HepG2 (cell line): Measurements from ENCODE around the gene ATF1. TPM values are rescaled to one million over a fixed set of nuclear protein-coding genes. Genes with fewer than 3 reads are reported as not detected.

Experiments used
- CC2D1A ChIP-seq: sonication (generic); formaldehyde crosslinking; IDR thresholded peaks from 2 replicates; pipeline ENCODE4 v1.8.1; 2023; ENCODE audit warnings: mild to moderate bottlenecking, missing genetic modification reagents
- CEBPB ChIP-seq: IDR thresholded peaks from 2 replicates; pipeline ENCODE4 v1.6.1; 2011; ENCODE audit warnings: low read depth, low read length, improper control_type of control experiment, borderline replicate concordance
- FOXM1 ChIP-seq: sonication (generic); formaldehyde crosslinking; IDR thresholded peaks from 2 replicates; pipeline ENCODE4 v1.5.0; 2020; ENCODE audit warnings: missing genetic modification reagents
- HMGXB4 ChIP-seq, 2 experiments: sonication (generic) in 1 of 2; formaldehyde crosslinking in 1 of 2; IDR thresholded peaks; 2 replicates each; pipeline versions ENCODE4 v1.4.0 to v1.6.1; 2018 to 2020; ENCODE audit warnings: missing genetic modification reagents in 2 of 2, borderline replicate concordance in 1 of 2, low read depth in 1 of 2, mild to moderate bottlenecking in 1 of 2, missing biosample characterization in 1 of 2
- HNF4G ChIP-seq, 2 experiments: sonication (generic) in 1 of 2; formaldehyde crosslinking in 1 of 2; IDR thresholded peaks; 2 replicates each; pipeline versions ENCODE4 v1.4.0 to v1.6.1; 2011 to 2020; ENCODE audit warnings: borderline replicate concordance in 2 of 2, low read depth in 2 of 2, mild to moderate bottlenecking in 2 of 2, low read length in 1 of 2, missing genetic modification reagents in 1 of 2, moderate library complexity in 1 of 2
- IKZF4 ChIP-seq: sonication (generic); formaldehyde crosslinking; IDR thresholded peaks from 2 replicates; pipeline ENCODE4 v1.5.1; 2020; ENCODE audit warnings: borderline replicate concordance, mild to moderate bottlenecking, low read depth, missing genetic modification reagents; ENCODE audit errors: not compliant biosample characterization
- MYPOP ChIP-seq: sonication (generic); formaldehyde crosslinking; IDR thresholded peaks from 2 replicates; pipeline ENCODE4 v1.8.1; 2023; ENCODE audit warnings: mild to moderate bottlenecking, moderate library complexity, missing genetic modification reagents
- REL ChIP-seq: sonication (generic); formaldehyde crosslinking; conservative IDR thresholded peaks from 2 replicates; pipeline ENCODE4 v1.8.0; 2022; ENCODE audit warnings: mild to moderate bottlenecking, missing genetic modification reagents, moderate library complexity
- ZBTB33 ChIP-seq: sonication (generic); formaldehyde crosslinking; IDR thresholded peaks from 2 replicates; pipeline ENCODE4 v1.4.0; 2020; ENCODE audit warnings: missing genetic modification reagents
- ZNF598 ChIP-seq: sonication (generic); formaldehyde crosslinking; IDR thresholded peaks from 2 replicates; pipeline ENCODE4 v1.5.1; 2020; ENCODE audit warnings: mild to moderate bottlenecking, missing genetic modification reagents, borderline replicate concordance
- ZNF780A ChIP-seq: sonication (generic); formaldehyde crosslinking; IDR thresholded peaks from 2 replicates; pipeline ENCODE4 v1.8.0; 2022; ENCODE audit warnings: mild to moderate bottlenecking, missing genetic modification reagents, moderate library complexity
- polyA plus RNA-seq, 8 experiments: library from polyadenylated mRNA; depleted of rRNA in 3 of 8; stranded (reverse) in 7 of 8; unstranded in 1 of 8; fragments of >200 nt; fragmentation: Illumina TruSeq in 4 of 8; extraction: Trizol in 4 of 8; gene quantifications; 2 replicates each; pipeline versions ENCODE4 v1.2.1 to v1.2.3, GENCODE V29; 2011 to 2016; ENCODE audit warnings: low read depth in 4 of 8, missing spikeins in 1 of 8, mixed read lengths in 1 of 8; ENCODE audit not compliant: insufficient read depth in 1 of 8
- total RNA-seq, 5 experiments: library from RNA; depleted of rRNA; stranded (reverse); fragments of >200 nt; fragmentation: Illumina TruSeq; extraction: Trizol; gene quantifications; 2 replicates each; pipeline ENCODE4 v1.2.3, GENCODE V29; 2016; ENCODE audit warnings: low read depth in 1 of 5
- TF ChIP-seq, protein P1 (sequence below): sonication (generic); formaldehyde crosslinking; IDR thresholded peaks from 2 replicates; pipeline ENCODE4 v1.4.0; 2020; ENCODE audit warnings: mild to moderate bottlenecking, missing genetic modification reagents
- TF ChIP-seq, protein P2 (sequence below): sonication (generic); formaldehyde crosslinking; IDR thresholded peaks from 2 replicates; pipeline ENCODE4 v1.5.0; 2020; ENCODE audit warnings: mild to moderate bottlenecking, missing genetic modification reagents
- TF ChIP-seq, protein P3 (sequence below): sonication (generic); formaldehyde crosslinking; IDR thresholded peaks from 2 replicates; pipeline ENCODE4 v1.8.0; 2022; ENCODE audit warnings: mild to moderate bottlenecking, missing genetic modification reagents, borderline replicate concordance

Gene ATF1
- total and polyA plus RNA-seq, 2 of the 13 experiments (the other 11 are each of a cell fraction or from before 2014, with no cell fraction given) = 29.3 to 52.0 TPM

- TF ChIP-seq IKZF4 (CRISPR knock-in tag) (peak; percentile 83), FOXM1 (CRISPR knock-in tag) (no peak), REL (CRISPR knock-in tag) (no peak), ZNF780A (peak; percentile 76; the same call in 1 of the 2 replicates), ZBTB33 (CRISPR knock-in tag) (0 out of 2 replicates have a peak, but pooled peaks have one; percentile 4), CEBPB (no peak), ZNF598 (peak; percentile 65; the same call in 1 of the 2 replicates), HMGXB4 (CRISPR knock-in tag; IDR thresholded peaks at IDR 0.05; ENCODE audit: borderline replicate concordance in 1 of 2, low read depth in 1 of 2) (peak; percentile 49 to 73; a peak in 2 of 4 replicates), MYPOP (CRISPR knock-in tag) (no peak; the same call in 1 of the 2 replicates), HNF4G (IDR thresholded peaks at IDR 0.05; ENCODE audit: borderline replicate concordance, low read depth, low read length) (no peak), HNF4G (CRISPR knock-in tag; IDR thresholded peaks at IDR 0.05; ENCODE audit: borderline replicate concordance, low read depth) (0 out of 2 replicates have a peak, but pooled peaks have one; percentile 29), CC2D1A (CRISPR knock-in tag) (no peak)
- TF ChIP-seq, protein P1, sequence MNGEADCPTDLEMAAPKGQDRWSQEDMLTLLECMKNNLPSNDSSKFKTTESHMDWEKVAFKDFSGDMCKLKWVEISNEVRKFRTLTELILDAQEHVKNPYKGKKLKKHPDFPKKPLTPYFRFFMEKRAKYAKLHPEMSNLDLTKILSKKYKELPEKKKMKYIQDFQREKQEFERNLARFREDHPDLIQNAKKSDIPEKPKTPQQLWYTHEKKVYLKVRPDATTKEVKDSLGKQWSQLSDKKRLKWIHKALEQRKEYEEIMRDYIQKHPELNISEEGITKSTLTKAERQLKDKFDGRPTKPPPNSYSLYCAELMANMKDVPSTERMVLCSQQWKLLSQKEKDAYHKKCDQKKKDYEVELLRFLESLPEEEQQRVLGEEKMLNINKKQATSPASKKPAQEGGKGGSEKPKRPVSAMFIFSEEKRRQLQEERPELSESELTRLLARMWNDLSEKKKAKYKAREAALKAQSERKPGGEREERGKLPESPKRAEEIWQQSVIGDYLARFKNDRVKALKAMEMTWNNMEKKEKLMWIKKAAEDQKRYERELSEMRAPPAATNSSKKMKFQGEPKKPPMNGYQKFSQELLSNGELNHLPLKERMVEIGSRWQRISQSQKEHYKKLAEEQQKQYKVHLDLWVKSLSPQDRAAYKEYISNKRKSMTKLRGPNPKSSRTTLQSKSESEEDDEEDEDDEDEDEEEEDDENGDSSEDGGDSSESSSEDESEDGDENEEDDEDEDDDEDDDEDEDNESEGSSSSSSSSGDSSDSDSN (CRISPR knock-in tag) = peak; percentile 81
- TF ChIP-seq, protein P2, sequence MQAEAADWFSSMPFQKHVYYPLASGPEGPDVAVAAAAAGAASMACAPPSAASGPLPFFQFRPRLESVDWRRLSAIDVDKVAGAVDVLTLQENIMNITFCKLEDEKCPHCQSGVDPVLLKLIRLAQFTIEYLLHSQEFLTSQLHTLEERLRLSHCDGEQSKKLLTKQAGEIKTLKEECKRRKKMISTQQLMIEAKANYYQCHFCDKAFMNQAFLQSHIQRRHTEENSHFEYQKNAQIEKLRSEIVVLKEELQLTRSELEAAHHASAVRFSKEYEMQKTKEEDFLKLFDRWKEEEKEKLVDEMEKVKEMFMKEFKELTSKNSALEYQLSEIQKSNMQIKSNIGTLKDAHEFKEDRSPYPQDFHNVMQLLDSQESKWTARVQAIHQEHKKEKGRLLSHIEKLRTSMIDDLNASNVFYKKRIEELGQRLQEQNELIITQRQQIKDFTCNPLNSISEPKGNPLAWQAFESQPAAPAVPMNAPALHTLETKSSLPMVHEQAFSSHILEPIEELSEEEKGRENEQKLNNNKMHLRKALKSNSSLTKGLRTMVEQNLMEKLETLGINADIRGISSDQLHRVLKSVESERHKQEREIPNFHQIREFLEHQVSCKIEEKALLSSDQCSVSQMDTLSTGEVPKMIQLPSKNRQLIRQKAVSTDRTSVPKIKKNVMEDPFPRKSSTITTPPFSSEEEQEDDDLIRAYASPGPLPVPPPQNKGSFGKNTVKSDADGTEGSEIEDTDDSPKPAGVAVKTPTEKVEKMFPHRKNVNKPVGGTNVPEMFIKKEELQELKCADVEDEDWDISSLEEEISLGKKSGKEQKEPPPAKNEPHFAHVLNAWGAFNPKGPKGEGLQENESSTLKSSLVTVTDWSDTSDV (CRISPR knock-in tag) = no peak
- TF ChIP-seq, protein P3, sequence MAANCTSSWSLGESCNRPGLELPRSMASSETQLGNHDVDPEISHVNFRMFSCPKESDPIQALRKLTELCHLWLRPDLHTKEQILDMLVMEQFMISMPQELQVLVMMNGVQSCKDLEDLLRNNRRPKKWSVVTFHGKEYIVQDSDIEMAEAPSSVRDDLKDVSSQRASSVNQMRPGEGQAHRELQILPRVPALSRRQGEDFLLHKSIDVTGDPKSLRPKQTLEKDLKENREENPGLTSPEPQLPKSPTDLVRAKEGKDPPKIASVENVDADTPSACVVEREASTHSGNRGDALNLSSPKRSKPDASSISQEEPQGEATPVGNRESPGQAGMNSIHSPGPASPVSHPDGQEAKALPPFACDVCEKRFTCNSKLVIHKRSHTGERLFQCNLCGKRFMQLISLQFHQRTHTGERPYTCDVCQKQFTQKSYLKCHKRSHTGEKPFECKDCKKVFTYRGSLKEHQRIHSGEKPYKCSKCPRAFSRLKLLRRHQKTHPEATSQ = no peak
These were observed at the start of gene ATF1 (continued) for GRCh38 chr12:50763639-50764285.
